K562 (cell line): Measurements from ENCODE around the gene SLC36A1. TPM values are rescaled to one million over a fixed set of nuclear protein-coding genes. Genes with fewer than 3 reads are reported as not detected.
A peak's percentile ranks its signal among the peaks of the same experiment; 100 is the strongest.

Source experiments
- E2F4 ChIP-seq: sonication (generic); formaldehyde crosslinking; IDR thresholded peaks from 2 replicates; pipeline ENCODE4 v1.8.0; 2022; ENCODE audit warnings: mild to moderate bottlenecking, low read depth, missing genetic modification reagents
- EP300 ChIP-seq: IDR thresholded peaks from 2 replicates; pipeline ENCODE4 v1.6.1; 2012; ENCODE audit warnings: low read length, improper control_type of control experiment
- GABPB2 ChIP-seq: fragments of 250-450 bp; sonication (Bioruptor Pico); conservative IDR thresholded peaks from 2 replicates; pipeline ENCODE4 v1.5.1; 2021; ENCODE audit warnings: mild to moderate bottlenecking
- GMEB1 ChIP-seq: fragments of 250-450 bp; sonication (Bioruptor Pico); IDR thresholded peaks from 2 replicates; pipeline ENCODE4 v1.4.0; 2020; ENCODE audit warnings: mild to moderate bottlenecking
- HCFC1 ChIP-seq: IDR thresholded peaks from 2 replicates; pipeline ENCODE4 v1.6.1; 2012; ENCODE audit warnings: low read depth, low read length, improper control_type of control experiment
- HNRNPL ChIP-seq: fragments of 200-400 bp; formaldehyde crosslinking; IDR thresholded peaks from 2 replicates; pipeline ENCODE4 v1.6.1; 2017; ENCODE audit warnings: low read depth, mild to moderate bottlenecking, low read length
- MCM3 ChIP-seq: fragments of 450-650 bp; IDR thresholded peaks from 2 replicates; pipeline ENCODE4 v1.6.1; 2016
- MEIS2 ChIP-seq: fragments of 450-650 bp; IDR thresholded peaks from 2 replicates; pipeline ENCODE4 v1.6.1; 2014; ENCODE audit warnings: mild to moderate bottlenecking; ENCODE audit not compliant: partially characterized antibody
- MIER1 ChIP-seq: fragments of 450-650 bp; IDR thresholded peaks from 2 replicates; pipeline ENCODE4 v1.6.1; 2016; ENCODE audit warnings: antibody characterized with exemption, mild to moderate bottlenecking, low read depth
- NELFE ChIP-seq: IDR thresholded peaks from 2 replicates; pipeline ENCODE4 v1.6.1; 2011; ENCODE audit warnings: mild to moderate bottlenecking; ENCODE audit not compliant: insufficient read depth, insufficient read length
- POLR2AphosphoS5 ChIP-seq: IDR thresholded peaks from 2 replicates; pipeline ENCODE4 v1.6.1; 2011; ENCODE audit warnings: mild to moderate bottlenecking, low read depth, low read length, moderate library complexity; ENCODE audit not compliant: control insufficient read depth, insufficient read depth
- SMARCA5 ChIP-seq: fragments of 450-650 bp; IDR thresholded peaks from 2 replicates; pipeline ENCODE4 v1.6.1; 2016
- SMARCB1 ChIP-seq: IDR thresholded peaks from 2 replicates; pipeline ENCODE4 v1.6.1; 2011; ENCODE audit warnings: improper control_type of control experiment, low read depth; ENCODE audit not compliant: insufficient read length
- XRCC4 ChIP-seq: IDR thresholded peaks from one replicate; pipeline ENCODE4 v1.6.1; 2011; ENCODE audit not compliant: insufficient read depth, insufficient read length; ENCODE audit errors: extremely low read depth
- ZBTB2 ChIP-seq: fragments of 450-650 bp; IDR thresholded peaks from 2 replicates; pipeline ENCODE4 v1.6.1; 2016; ENCODE audit warnings: antibody characterized with exemption
- ZBTB7A ChIP-seq: IDR thresholded peaks from 2 replicates; pipeline ENCODE4 v1.6.1; 2011; ENCODE audit warnings: low read depth, mild to moderate bottlenecking, low read length, moderate library complexity, borderline replicate concordance; ENCODE audit not compliant: control insufficient read depth
- ZNF551 ChIP-seq: fragments of 250-450 bp; sonication (Bioruptor Pico); IDR thresholded peaks from 2 replicates; pipeline ENCODE4 v1.5.0; 2021; ENCODE audit warnings: mild to moderate bottlenecking, moderate library complexity
- ZNF639 ChIP-seq, 2 experiments: fragments of 200-800 bp in 1 of 2; sonication (Bioruptor generic) in 1 of 2; sonication (generic) in 1 of 2; formaldehyde crosslinking in 1 of 2; IDR thresholded peaks in 1 of 2; conservative IDR thresholded peaks in 1 of 2; 2 replicates each; pipeline versions ENCODE4 v1.5.0 to v1.6.1; 2016 to 2020; ENCODE audit warnings: missing compliant biosample characterization in 1 of 2, missing genetic modification characterization in 1 of 2, missing genetic modification reagents in 1 of 2
- ZNF740 ChIP-seq, 3 experiments: fragments of 200-800 bp in 1 of 3; sonication (Bioruptor generic) in 1 of 3; sonication (generic) in 1 of 3; formaldehyde crosslinking in 1 of 3; IDR thresholded peaks; 2 replicates each; pipeline versions ENCODE4 v1.6.1 to v1.8.0; 2016 to 2022; ENCODE audit warnings: mild to moderate bottlenecking in 2 of 3, missing compliant biosample characterization in 2 of 3, missing genetic modification characterization in 2 of 3, missing genetic modification reagents in 1 of 3
- polyA plus RNA-seq, 8 experiments: library from polyadenylated mRNA; depleted of rRNA in 4 of 8; stranded (reverse) in 5 of 8; unstranded in 3 of 8; fragments of >200 nt; fragmentation: Nextera tagmentation in 2 of 8; fragmentation: Illumina TruSeq in 1 of 8; extraction: Ambion mirVana in 2 of 8; extraction: Trizol in 1 of 8; gene quantifications; 2 replicates each; pipeline versions ENCODE4 v1.2.1 to v1.2.3, GENCODE V29; 2011 to 2014; ENCODE audit warnings: inconsistent platforms in 1 of 8, missing spikeins in 1 of 8
- total RNA-seq, 7 experiments: library from RNA; depleted of rRNA in 6 of 7; stranded (reverse); fragments of >200 nt in 6 of 7; fragmentation: Illumina TruSeq in 2 of 7; extraction: Trizol in 2 of 7; gene quantifications; 2 replicates each; pipeline versions ENCODE4 v1.2.1 to v1.2.3, GENCODE V29; 2011 to 2021; ENCODE audit warnings: low replicate concordance in 1 of 7

SLC36A1 gene
- total and polyA plus RNA-seq, 9 of the 15 experiments (the other 6 are each of a cell fraction or from before 2014, with no cell fraction given), result 1.6 to 8.4 (median 4.6) TPM

- TF ChIP-seq ZNF639 (CRISPR knock-in tag; conservative IDR thresholded peaks at IDR 0.05 in 1 of 2, IDR thresholded peaks at IDR 0.05 in 1 of 2) (peak in 1 of 2 experiments; percentile 29; a peak in 1 of 4 replicates), MCM3 (no peak), ZNF740 (CRISPR knock-in tag; IDR thresholded peaks at IDR 0.05) (no peak), ZNF740 (tag; IDR thresholded peaks at IDR 0.05) (no peak), HCFC1 (peak; percentile 62), SMARCA5 (no peak), SMARCB1 (no peak), GABPB2 (no peak), POLR2AphosphoS5 (peak; percentile 21; the same call in 1 of the 2 replicates), ZBTB2 (no peak), E2F4 (no peak), ZBTB7A (no peak; the same call in 1 of the 2 replicates), XRCC4 (no peak), NELFE (no peak), MIER1 (no peak), EP300 (peak; percentile 55; the same call in 1 of the 2 replicates), MEIS2 (peak; percentile 37), GMEB1 (CRISPR knock-in tag) (no peak), HNRNPL (no peak), ZNF551 (CRISPR knock-in tag) (no peak)
These were observed at the start of gene SLC36A1 (continued) for GRCh38 chr5:151447174-151448037.
